Activated T-cell treated with anti-CD3 and anti-CD28 coated beads for 24 hours (primary cell): ENCODE measurements around the gene OAS1.
A peak's percentile ranks its signal among the peaks of the same experiment; 100 is the strongest.
"Not testable (repeated sequence)": the region's sequence is repeated elsewhere in the genome, so short reads cannot be mapped to it uniquely, and the experiment has no call there.

Source experiments
- DNase-seq: peaks from one replicate; pipeline ENCODE4 v3.0.0-alpha.2; 2020; ENCODE audit warnings: low read depth

Gene OAS1

GRCh38 chr12:112936927-112937326 is 30.2 kb downstream of the OAS1 start:
- DNase-seq: no peak

DNA sequence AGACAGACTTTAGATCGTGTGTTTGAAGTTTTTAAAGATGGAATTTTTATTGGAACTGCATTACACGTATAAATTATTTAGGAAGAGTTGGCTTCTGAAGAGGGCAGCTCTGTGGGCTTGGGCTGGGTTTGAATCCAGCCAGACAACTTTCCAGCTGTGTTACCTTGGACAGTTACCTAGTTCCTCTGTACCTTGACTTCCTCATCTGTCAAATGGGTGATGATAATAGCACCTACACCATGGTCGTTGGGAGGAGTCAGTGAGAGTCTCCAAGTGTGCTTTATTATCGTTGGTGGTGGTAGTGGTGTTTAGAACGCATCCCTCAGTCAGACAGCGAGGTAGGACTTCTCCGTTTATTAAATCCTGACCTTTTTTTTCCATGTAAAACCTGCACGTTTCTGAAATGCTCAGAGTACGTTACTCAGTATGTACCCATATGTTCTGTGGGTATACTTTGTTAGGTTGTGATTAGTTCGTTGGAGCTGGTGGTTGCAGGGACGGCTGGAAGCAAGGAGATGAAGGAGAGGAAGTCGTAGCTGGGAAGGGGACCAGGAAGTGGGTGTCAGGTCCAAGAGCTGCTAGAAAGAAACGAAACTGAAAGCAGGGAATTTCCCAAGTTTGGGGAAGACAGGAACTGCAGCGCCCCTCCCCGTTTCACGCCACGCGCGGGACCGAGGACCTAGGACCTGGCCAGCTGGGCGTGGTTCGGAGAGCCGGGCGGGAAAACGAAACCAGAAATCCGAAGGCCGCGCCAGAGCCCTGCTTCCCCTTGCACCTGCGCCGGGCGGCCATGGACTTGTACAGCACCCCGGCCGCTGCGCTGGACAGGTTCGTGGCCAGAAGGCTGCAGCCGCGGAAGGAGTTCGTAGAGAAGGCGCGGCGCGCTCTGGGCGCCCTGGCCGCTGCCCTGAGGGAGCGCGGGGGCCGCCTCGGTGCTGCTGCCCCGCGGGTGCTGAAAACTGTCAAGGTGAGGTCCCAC is 31.3 kb downstream of the OAS1 start, which contains the start of gene OAS3:
Gene OAS3 (plus strand): TSS at position 734 of the 979 bp plus-strand sequence. CDS start 57 bp downstream, at position 791.
- peak; percentile 33 for DNase-seq

DNA sequence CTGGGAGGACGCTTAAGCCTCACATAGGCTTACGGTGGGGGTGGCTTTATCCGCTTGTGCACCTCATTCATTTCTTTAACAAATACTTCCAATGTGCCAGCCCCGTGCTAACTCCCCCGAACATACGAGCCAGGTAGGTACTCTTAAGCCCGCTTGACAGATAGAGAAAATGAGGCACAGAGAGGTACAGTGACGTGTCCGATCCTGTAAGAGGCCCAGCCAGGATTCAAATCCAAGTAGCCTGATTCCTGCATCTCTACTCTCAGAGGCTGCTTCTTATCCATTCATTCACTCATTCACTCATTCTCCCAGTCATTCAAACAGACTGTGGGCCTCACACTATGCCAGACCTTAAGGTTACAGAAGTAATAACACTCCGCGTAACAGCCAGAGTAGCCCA is 32.0 kb downstream of the OAS1 start:
- no peak for DNase-seq

- no peak for DNase-seq
Observed at GRCh38 chr12:112939761-112940381, 33.1 kb downstream of the OAS1 start.

DNA sequence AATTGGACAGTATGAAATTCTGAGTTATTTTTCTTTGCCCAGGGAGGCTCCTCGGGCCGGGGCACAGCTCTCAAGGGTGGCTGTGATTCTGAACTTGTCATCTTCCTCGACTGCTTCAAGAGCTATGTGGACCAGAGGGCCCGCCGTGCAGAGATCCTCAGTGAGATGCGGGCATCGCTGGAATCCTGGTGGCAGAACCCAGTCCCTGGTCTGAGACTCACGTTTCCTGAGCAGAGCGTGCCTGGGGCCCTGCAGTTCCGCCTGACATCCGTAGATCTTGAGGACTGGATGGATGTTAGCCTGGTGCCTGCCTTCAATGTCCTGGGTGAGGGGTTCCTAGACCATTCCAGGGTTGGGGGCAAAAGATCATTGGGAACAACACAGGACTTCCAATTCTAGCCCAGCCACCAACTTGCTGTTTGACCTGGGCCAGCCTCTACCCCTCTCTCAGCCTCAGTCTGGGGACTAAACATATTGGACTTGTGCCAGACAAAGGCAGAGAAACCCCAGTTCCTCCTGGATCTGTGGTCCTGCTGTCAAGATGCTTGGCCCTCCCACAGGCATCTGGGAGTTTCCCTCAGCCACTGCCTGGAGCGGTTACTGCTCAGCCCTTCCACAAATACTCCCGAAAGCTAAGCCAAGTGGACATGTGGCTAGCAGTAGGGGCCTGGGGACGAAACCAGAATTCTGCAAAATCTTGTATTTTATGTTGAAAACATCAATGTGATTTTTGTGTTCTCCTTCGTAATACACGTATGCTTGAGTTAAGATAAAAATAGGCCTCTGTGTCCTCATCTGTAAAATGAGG is 35.0 kb downstream of the OAS1 start:
- DNase-seq: no peak

DNA sequence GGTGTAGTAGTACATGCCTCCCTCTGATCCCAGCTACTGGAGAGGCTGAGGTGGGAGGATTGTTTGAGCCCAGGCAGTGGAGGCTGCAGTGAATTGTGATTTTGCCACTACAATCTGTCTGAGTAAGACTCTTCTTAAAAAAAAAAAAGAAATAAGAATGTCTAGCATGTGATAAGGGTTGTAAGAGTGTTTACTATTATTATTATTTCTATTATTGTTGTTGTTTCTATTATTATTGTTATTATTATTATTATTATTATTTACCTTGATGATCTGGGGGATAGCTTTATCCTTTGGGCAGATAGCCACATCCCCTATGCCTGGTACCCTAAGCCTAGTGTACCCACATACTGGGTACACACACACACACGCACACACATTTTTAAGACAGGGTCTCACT is 35.8 kb downstream of the OAS1 start:
- DNase-seq: no peak

GRCh38 chr12:112944024-112944690 is 37.4 kb downstream of the OAS1 start:
- DNase-seq: no peak

- DNase-seq: no peak
Observed at GRCh38 chr12:112945515-112945914, 38.8 kb downstream of the OAS1 start.

DNA sequence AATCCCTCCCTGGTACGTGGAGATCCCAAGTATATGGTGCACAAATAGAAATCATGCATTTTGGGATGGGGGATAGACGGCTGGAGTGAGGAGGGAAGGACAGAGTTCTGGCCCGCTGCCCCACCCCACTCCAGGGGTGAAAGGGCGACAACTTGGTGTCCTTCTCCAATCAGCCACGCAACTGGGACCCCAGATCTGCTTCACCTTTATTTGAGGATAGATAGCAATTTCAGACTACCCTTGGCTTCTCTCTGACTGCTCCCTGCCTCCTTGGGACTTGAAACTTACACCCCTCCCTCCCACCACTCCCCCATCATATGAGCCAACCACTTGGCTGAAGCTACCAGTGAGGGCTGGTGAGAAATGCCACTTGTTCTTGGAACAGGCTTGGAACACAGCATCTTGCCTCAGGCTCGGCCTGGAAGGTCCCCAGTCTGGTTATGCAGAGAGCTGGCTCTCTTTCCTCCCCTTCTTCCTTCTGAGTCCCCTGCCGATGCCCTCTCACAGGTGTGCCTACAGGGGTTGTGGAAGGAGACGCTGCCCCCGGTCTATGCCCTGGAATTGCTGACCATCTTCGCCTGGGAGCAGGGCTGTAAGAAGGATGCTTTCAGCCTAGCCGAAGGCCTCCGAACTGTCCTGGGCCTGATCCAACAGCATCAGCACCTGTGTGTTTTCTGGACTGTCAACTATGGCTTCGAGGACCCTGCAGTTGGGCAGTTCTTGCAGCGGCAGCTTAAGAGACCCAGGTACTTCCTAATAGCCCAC is 39.7 kb downstream of the OAS1 start:
- DNase-seq: no peak

GRCh38 chr12:112947314-112947713 is 40.6 kb downstream of the OAS1 start:
- no peak for DNase-seq

DNA sequence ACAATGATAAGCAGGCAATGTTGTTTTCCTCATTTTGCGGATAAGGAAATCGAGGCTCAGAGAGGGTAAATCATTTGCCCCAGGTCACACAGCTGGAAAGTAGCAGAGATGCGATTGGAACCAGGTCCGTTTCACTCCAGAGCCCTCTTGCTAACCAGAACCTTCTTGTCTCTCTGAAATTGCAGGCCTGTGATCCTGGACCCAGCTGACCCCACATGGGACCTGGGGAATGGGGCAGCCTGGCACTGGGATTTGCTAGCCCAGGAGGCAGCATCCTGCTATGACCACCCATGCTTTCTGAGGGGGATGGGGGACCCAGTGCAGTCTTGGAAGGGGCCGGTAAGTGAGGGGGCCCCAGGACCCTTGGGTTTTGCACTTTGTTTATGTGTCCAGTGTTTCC is 41.0 kb downstream of the OAS1 start:
- DNase-seq: no peak

- DNase-seq: no peak
Observed at GRCh38 chr12:112948806-112949205, 42.0 kb downstream of the OAS1 start.

DNA sequence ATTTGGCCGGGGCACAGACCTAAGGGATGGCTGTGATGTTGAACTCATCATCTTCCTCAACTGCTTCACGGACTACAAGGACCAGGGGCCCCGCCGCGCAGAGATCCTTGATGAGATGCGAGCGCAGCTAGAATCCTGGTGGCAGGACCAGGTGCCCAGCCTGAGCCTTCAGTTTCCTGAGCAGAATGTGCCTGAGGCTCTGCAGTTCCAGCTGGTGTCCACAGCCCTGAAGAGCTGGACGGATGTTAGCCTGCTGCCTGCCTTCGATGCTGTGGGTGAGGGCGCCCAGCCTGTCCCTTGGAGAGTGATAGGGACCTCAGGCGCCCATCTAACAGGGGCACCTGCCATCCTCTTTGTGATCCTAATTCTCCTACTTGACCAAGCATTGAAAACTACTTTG is 43.9 kb downstream of the OAS1 start:
- DNase-seq: no peak

GRCh38 chr12:112957125-112957524 is 50.4 kb downstream of the OAS1 start:
- not testable (repeated sequence) for DNase-seq

DNA sequence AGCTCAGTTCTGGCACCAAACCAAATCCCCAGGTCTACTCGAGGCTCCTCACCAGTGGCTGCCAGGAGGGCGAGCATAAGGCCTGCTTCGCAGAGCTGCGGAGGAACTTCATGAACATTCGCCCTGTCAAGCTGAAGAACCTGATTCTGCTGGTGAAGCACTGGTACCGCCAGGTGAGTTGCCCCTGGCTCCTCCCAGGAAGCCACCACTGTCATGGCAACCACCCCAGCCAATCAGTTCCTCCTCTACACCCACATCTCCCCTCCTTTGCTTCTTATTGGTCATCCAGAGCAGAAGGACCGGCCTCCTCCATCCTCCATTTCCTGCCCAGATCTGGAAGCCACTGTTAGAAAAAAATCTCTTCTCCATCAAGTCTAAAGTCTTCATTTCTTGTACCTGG is 54.3 kb downstream of the OAS1 start:
- DNase-seq: no peak

DNA sequence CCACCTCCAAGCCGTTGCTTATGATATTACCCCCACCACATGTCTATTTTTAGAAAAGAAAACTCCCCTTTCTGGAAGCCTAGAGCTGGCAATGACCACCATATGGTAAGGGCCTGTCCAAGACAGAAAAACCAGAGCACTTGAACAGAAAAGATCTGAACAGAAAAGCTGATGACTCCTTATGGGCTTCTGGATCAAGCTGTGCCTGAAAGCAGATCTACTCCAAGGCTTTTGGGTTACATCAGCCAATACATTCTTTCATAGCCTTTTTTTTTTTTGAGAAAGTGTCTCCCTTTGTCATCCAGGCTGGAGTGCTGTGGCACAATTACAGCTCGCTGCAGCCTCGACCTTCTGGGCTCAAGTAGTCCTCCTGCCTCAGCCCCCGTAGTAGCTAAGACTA is 54.8 kb downstream of the OAS1 start:
- DNase-seq: no peak

GRCh38 chr12:112962561-112962960 is 55.8 kb downstream of the OAS1 start:
- no peak for DNase-seq

DNA sequence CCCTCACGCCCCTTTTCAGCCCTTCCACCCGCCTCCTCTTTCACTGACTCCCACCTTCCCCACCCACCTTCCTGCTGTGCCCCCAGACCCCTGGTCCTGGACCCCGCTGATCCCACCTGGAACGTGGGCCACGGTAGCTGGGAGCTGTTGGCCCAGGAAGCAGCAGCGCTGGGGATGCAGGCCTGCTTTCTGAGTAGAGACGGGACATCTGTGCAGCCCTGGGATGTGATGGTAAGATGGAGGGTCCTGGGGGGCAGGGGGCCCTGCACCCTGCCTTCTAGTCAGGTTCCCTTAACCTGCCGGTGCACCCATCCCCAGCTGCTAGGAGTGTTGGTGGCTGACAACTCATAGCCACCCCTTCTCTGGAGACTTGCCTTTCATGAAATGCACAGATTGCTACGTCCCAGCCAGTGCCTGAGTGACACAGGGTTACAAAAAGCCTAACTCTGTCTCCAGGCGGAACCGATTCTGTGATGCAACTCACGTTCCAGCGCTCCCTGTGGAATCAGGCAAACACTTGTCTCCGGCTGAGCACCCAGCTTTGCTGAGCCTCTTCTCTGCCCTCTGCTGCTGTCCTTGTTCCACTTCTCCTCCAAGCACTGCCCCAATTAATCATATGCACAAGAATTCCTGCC is 56.6 kb downstream of the OAS1 start:
- DNase-seq: no peak

GRCh38 chr12:112964067-112964670 is 57.4 kb downstream of the OAS1 start:
- DNase-seq: no peak

- no peak for DNase-seq
Observed at GRCh38 chr12:112964915-112965314, 58.2 kb downstream of the OAS1 start.
